Rectal smooth muscle tissue (tissue), 1 donor: ENCODE data around the gene AP3S2.
"Not testable (repeated sequence)": the region's sequence is repeated elsewhere in the genome, so short reads cannot be mapped to it uniquely, and the experiment has no call there.

Source experiments
- H3K27ac ChIP-seq: one replicate; pipeline ENCODE4 v1.7.0; 2013; ENCODE audit warnings: low read depth, low read length, inconsistent platforms
- H3K27me3 ChIP-seq: one replicate; pipeline ENCODE4 v1.7.0; 2013; ENCODE audit warnings: low read length; ENCODE audit not compliant: control insufficient read depth, insufficient read depth
- H3K36me3 ChIP-seq: one replicate; pipeline ENCODE4 v1.7.0; 2013; ENCODE audit warnings: low read length; ENCODE audit not compliant: control insufficient read depth, insufficient read depth
- H3K4me1 ChIP-seq: one replicate; pipeline ENCODE4 v1.7.0; 2013; ENCODE audit warnings: low read length; ENCODE audit not compliant: control insufficient read depth, insufficient read depth
- H3K4me3 ChIP-seq: one replicate; pipeline ENCODE4 v1.7.0; 2013; ENCODE audit warnings: low read length
- H3K9ac ChIP-seq: one replicate; pipeline ENCODE4 v1.7.0; 2013; ENCODE audit warnings: low read length

The AP3S2 gene

DNA sequence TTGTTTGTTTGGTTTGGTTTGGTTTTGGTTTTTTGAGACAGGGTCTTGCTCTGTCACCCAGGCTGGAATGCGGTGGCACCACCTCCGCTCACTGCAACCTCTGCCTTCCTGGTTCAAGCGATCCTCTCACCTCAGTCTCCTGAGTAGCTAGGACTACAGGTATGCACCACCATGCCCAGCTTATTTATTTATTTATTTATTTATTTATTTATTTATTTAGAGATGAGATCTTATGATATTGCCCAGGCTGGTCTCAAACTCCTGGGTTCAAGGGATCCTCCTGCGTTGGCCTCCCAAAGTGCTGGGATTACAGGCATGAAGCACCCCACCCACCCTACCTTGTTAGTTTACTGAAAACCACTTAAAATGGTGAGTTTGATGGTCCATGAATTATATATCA is 105.2 kb downstream of the AP3S2 start:
- not testable (repeated sequence) for H3K27me3 ChIP-seq, H3K4me1 ChIP-seq, H3K4me3 ChIP-seq, H3K36me3 ChIP-seq, H3K27ac ChIP-seq, H3K9ac ChIP-seq

DNA sequence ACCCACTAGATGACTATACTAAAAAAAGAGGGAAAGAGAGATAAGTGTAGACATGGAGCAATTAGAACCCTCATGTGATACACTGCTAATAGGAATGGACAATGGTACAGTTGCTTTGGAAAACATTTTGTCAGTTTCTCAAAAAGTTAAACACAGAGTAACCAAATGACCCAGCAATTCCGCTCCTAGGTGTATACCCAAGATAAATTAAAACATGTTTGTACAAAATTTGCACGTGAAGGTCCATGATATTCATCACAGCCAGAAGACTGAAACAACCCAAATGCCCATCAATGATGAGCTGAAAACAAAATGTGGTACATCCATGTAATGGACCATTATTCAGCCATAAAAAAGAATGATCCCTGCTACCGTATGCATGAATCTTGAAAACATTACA is 105.8 kb downstream of the AP3S2 start:
- no peak overlapping the region for H3K4me3 ChIP-seq
- H3K9ac ChIP-seq = no peak overlapping the region
- H3K36me3 ChIP-seq = no peaks in the 10 kb centered on the region

DNA sequence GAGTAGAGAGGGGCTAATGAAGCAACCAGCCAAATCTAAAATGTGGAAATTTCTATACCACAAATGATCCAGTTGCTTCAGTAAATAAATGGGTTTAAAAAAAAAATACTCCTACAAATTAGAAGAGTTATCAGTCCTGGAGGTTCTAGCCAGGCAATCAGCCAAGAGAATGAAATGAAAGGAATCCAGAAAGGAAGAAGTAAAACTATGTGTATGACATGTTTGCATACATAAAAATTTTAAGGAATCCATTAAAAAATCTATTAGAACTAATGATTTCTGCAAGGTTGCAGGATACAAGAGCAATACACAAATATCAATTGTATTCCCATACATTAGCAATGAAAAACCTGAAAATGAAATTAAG is 108.0 kb downstream of the AP3S2 start:
- Histone ChIP-seq H3K27me3 (no peaks in the 10 kb centered on the region), H3K36me3 (no peaks in the 10 kb centered on the region), H3K27ac (no peak overlapping the region), H3K9ac (no peak overlapping the region), H3K4me3 (no peak overlapping the region), H3K4me1 (no peaks in the 10 kb centered on the region)

More for the DNA sequence above, 105.8 kb downstream of the AP3S2 start:
- Histone ChIP-seq H3K4me1 (no peaks in the 10 kb centered on the region), H3K27ac (no peak overlapping the region), H3K27me3 (no peaks in the 10 kb centered on the region)

DNA sequence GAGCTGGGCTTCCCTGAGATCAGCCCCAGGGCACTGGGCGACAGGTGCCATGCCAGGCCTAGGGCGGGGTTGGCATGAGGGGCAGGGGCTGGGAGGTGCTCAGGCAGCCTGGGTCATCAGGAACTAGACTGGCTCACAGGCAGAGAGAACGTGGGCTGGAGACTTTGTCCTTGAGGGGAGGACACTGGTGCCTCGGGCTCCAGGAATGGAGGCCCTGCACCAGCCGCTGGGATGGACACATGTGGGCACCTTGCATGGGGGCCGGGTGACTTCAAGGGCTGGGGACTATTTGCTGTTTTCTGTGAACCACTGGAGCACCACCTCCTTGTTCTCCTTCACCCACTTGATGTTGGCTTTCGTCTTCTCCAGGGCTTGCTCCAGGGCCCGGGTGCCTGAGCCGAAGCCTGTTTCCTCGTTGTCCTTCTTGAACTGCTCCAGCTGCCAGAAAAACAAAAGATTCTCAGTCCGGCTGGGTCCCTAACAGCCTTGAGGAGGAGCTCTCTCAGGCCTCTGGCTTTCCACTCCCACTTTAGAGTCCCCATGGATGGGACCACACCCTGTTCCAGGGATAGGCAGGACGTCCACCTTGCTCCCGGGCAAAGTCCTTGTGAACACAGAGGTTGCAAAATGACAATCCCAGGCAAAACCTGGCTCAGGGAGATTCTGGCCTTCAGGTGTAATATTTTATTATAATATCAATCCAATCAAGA is 108.6 kb downstream of the AP3S2 start:
- Histone ChIP-seq H3K27me3 (no peaks in the 10 kb centered on the region), H3K9ac (no peak overlapping the region), H3K36me3 (no peaks in the 10 kb centered on the region), H3K27ac (no peak overlapping the region), H3K4me3 (no peak overlapping the region), H3K4me1 (no peaks in the 10 kb centered on the region)

DNA sequence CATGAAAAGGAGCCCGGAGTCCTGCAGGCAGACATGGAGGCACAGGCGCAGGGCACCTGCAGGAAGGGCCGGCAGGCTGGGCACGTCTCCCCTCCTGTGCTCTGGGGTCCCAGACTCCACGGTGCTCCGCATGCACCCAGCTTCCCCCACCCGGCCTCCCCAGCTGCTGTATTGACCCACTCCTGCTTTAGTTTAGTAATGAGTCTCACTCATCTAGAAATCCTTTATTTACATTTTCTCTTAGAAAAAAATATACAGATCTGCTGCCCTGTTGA is 109.2 kb downstream of the AP3S2 start:
- H3K36me3 ChIP-seq = no peaks in the 10 kb centered on the region
- H3K4me1 ChIP-seq = no peaks in the 10 kb centered on the region
- no peak overlapping the region for H3K9ac ChIP-seq
- no peak overlapping the region for H3K4me3 ChIP-seq
- H3K27me3 ChIP-seq = no peaks in the 10 kb centered on the region
- no peak overlapping the region for H3K27ac ChIP-seq

DNA sequence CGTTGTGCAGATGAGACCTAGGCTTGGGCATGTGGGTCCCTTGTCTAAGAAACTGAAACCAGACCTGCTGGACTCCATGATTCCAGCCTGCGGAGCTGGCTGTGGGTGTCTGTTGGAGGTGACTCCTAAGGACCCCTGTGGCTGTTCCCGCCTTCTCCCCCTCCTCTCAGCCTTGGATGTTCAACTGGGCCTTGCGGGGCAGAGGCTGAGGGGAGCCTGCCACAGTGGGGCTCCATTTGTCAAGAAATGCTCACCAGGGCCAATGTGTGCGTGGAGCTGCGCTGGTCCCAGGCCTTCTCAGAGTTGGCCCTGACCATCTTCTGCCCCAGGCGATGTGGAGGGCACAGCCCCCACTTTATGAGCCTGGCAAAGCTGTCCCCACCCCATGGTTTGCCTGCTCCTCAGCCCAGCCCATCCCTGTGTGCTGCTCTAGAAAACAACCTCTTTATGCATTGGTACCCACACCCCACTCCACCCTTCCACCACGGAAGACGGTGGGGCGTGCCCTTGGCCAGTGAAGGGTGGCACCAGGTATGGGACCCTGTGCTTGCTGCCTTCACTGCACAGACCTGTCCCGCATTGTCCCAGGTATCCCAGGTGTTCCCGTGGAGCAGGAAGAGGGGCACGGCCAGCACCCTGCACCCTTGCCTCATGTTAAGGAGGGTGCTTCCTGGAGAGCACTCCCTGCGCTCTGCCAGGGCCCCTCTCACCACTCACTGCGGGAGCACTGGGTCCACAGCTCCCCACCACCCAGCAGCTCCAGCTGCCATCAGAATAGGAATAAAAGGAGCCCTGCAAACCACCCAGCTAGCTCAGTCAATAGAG is 109.7 kb downstream of the AP3S2 start:
- Histone ChIP-seq H3K9ac (no peak overlapping the region), H3K4me1 (no peaks in the 10 kb centered on the region), H3K27me3 (no peaks in the 10 kb centered on the region), H3K4me3 (no peak overlapping the region), H3K27ac (no peak overlapping the region), H3K36me3 (no peaks in the 10 kb centered on the region)

DNA sequence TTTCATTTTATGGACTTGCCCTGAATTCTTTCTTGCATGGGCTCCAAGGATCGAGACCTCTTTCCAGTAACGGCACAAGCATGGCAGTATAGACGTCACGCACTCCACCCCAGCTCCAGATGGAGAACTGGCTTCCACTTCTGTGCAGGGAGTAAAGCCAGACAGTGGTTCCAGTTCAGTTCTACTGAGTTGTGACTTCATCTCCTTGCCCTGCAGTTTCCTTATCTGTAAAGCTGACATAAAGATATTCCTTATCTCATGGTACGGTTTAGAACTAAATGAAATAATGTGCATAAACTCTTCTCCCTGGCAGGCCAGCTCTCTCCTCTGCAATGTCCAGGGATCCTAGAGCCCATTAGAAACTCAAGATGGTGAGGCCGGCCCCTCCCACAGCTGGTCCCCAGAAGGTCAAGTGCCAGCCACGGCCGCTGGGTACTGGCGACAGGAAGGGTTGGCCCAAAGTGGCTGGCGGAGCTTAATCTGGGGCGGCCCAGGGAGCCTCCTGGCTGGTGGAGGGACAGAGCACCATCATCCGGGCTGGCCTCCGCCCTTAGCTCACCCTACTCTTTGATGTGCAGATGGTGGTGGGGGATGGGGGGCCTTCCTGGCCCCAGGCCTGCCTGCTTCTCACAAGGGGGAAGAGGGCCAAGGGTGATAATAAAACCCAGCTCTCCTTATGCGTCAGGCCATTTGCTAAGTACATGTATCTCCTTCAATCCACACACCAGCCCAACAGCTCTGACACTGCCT is 110.5 kb downstream of the AP3S2 start:
- Histone ChIP-seq H3K4me1 (no peaks in the 10 kb centered on the region), H3K36me3 (no peaks in the 10 kb centered on the region), H3K4me3 (no peak overlapping the region), H3K27ac (no peak overlapping the region), H3K27me3 (no peaks in the 10 kb centered on the region), H3K9ac (no peak overlapping the region)

DNA sequence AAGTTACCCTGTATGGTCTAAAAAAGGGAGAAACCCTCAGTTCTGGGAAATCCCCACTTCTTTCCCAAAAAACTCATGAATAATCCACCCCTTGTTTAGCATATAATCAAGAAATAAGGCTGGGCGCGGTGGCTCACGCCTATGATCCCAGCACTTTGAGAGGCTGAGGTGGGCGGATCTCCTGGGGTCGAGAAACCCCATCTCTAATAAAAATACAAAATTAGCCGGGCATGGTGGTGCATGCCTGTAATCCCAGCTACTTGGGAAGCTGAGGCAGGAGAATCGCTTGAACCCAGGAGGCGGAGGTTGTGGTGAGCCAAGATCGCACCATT is 111.2 kb downstream of the AP3S2 start:
- H3K4me1 ChIP-seq, H3K36me3 ChIP-seq, H3K9ac ChIP-seq, H3K27ac ChIP-seq, H3K4me3 ChIP-seq, H3K27me3 ChIP-seq: not testable (repeated sequence)

DNA sequence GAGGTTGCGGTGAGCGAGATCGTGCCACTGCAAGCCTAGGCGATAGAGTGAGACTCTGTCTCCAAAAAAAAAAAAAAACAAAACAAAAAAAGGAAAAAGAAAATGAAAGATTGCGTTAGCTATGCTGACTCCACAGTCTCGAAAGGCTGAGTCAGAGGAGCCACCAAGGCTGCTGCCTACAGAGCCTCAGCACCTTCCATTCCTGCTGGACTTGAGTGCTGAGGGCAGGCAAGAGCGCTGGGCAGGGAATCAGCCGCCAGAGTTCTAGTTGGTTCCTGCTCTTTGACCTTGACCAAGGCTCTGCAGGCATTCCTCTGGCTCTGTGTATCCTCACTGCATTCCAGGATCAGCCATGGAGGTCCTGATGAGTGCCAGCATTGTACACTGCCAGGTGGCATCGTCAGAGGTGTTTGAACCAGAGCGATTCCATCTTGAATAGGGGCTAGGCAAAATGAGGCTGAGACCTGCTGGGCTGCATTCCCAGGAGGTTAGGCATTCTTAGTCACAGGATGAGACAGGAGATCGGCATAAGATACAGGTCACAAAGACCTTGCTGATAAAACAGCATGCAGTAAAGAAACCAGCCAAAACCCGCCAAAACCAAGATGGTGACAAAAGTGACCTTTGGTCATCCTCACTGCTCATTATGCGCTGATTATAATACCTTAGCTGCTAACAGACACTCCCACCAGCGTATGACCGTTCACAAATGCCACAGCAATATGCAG is 111.7 kb downstream of the AP3S2 start:
- Histone ChIP-seq H3K27ac (no peak overlapping the region), H3K27me3 (no peaks in the 10 kb centered on the region), H3K36me3 (no peaks in the 10 kb centered on the region), H3K9ac (no peak overlapping the region), H3K4me3 (no peak overlapping the region), H3K4me1 (no peaks in the 10 kb centered on the region)

DNA sequence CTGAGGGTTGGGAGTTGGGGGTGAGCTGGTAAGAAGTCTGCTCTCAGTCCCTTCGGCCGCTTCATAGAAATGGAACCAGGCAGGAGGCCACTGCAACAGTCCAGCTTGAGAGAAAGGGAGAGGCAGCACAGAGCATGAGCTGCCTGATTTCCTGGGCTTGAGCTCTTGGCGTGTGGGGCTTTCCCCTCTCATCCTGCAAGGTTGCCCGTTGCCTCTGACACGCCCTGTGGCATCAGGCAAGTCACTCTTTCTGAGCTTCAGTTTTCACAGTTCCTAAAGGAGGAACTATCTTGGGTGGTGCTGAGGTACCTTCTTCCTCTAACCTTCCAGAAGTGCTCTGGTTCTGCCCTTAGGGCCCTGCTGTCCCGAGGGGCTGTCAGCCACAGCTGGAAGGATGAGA is 112.7 kb downstream of the AP3S2 start:
- H3K9ac ChIP-seq = no peak overlapping the region
- no peaks in the 10 kb centered on the region for H3K27me3 ChIP-seq
- H3K4me1 ChIP-seq = peaks cover 2% of the 10 kb centered on the region
- no peak overlapping the region for H3K4me3 ChIP-seq
- no peaks in the 10 kb centered on the region for H3K36me3 ChIP-seq
- no peak overlapping the region for H3K27ac ChIP-seq

DNA sequence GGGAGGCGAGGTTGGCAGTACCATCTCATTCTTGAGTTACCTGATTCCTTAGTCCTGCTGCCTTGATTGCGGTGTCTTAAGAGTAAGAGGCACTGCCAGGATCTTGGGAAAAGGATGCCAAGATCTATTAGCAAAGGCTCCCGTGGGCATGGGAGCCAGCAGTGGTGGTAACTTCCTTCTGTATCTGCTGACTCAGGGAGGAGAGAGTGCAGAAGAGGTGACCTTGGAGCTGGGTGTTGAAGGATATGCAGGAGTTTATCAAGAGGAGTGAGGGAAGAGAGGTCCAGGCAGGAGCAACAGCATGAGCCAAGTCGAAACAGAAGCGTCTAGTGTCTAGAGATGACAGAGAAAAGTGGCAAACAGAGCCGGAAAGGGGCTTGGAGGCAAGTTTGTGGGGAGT is 113.2 kb downstream of the AP3S2 start:
- H3K36me3 ChIP-seq = no peaks in the 10 kb centered on the region
- no peak overlapping the region for H3K9ac ChIP-seq
- peaks cover 3% of the 10 kb centered on the region for H3K4me1 ChIP-seq
- no peak overlapping the region for H3K27ac ChIP-seq
- H3K4me3 ChIP-seq = no peak overlapping the region
- no peaks in the 10 kb centered on the region for H3K27me3 ChIP-seq
